Measurements from ENCODE around the gene RHBDF1.

DNA sequence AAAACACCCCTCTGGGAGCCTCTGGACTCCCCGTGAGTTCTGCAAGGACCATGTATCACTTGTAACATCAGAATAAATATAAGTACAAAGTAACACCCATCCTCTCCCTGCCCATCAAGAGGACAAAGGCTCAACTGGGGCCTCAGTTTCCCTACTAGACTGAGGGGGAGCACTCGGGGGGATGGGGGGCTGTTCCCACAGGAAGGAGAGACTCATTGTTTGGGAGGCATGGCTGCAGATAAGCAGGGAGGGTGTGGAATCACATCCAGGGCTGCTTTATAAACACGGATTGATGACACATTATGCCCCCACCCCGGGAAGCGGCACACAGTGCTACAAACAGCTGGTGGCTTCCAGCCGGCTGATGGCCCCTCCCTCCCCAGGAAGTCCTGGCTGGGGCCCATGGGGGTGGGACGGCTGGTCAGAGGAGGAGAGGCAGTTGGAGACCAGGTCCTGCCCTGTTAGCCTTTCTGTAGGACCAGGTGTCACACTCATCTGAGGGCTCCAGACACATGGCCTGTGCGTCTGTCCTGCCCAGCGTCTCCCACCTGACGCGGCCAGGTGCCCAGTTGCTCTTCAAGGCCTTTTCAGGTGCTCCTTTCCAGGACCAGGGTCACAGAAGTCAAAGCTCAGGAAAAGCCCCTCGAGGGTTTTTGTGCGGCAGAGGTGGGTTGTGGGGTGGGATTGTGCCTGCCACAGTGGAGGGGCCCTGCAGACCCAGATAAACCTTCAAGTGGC is 4.3 kb upstream of the RHBDF1 start:
- TF ChIP-seq CTCF (IDR thresholded peaks at IDR 0.05) (no peak), TAF1 (IDR thresholded peaks at IDR 0.05; ENCODE audit: borderline replicate concordance, low read depth, low read length) (no peak), GABPA (IDR thresholded peaks at IDR 0.05; ENCODE audit: low read depth) (no peak)

Data from SK-N-SH (cell line).